Measurements from ENCODE around the gene JCAD. TPM values are rescaled to one million over a fixed set of nuclear protein-coding genes. Genes with fewer than 3 reads are reported as not detected.

Gene JCAD
- total RNA-seq, 1 experiment from 2014 or later, result 40.7 TPM

- ATAC-seq (no peak), DNase-seq (ENCODE audit: low read depth, low spot score) (no peak)
- POLR2A ChIA-PET, result no interaction called here
- intact Hi-C loops (cut with micrococcal nuclease; ENCODE audit: unreplicated experiment) (no loop called here), in situ Hi-C loops (cut with HindIII; ENCODE audit: low pct_unique_long_range_greater_than_20kb, low sequenced_read_pairs) (no loop called here)
- TF ChIP-seq POLR2AphosphoS5 (IDR thresholded peaks at IDR 0.05; ENCODE audit: low read depth, low read length), result no peak
- no peak for TF ChIP-seq REST (IDR thresholded peaks at IDR 0.05; ENCODE audit: insufficient read depth in 1 of 2, low read depth in 2 of 2, low read length in 1 of 2)
- TF ChIP-seq TCF7L2 (IDR thresholded peaks at IDR 0.05; ENCODE audit: low read depth, low read length), result no peak
- TF ChIP-seq, protein P1, sequence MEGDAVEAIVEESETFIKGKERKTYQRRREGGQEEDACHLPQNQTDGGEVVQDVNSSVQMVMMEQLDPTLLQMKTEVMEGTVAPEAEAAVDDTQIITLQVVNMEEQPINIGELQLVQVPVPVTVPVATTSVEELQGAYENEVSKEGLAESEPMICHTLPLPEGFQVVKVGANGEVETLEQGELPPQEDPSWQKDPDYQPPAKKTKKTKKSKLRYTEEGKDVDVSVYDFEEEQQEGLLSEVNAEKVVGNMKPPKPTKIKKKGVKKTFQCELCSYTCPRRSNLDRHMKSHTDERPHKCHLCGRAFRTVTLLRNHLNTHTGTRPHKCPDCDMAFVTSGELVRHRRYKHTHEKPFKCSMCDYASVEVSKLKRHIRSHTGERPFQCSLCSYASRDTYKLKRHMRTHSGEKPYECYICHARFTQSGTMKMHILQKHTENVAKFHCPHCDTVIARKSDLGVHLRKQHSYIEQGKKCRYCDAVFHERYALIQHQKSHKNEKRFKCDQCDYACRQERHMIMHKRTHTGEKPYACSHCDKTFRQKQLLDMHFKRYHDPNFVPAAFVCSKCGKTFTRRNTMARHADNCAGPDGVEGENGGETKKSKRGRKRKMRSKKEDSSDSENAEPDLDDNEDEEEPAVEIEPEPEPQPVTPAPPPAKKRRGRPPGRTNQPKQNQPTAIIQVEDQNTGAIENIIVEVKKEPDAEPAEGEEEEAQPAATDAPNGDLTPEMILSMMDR (IDR thresholded peaks at IDR 0.05), result no peak
- TF ChIP-seq SIN3A (IDR thresholded peaks at IDR 0.05; ENCODE audit: borderline replicate concordance, insufficient read depth, low read depth, low read length), result no peak
- H3K27me3 ChIP-seq (ENCODE audit: control insufficient read depth, insufficient read depth, low read length), result no peaks in the 10 kb centered on the region
- H3K27ac ChIP-seq (ENCODE audit: low read length), result no peak overlapping the region
- no peak overlapping the region for H3K4me3 ChIP-seq (ENCODE audit: low read depth in 2 of 2, low read length in 2 of 2)
- H3K36me3 ChIP-seq (ENCODE audit: control insufficient read depth, insufficient read depth, low read length), result no peaks in the 10 kb centered on the region
- CTCF ChIA-PET, result no interaction called here
- H3K4me1 ChIP-seq (ENCODE audit: control insufficient read depth, insufficient read depth, low read length), result no peaks in the 10 kb centered on the region
- no peaks in the 10 kb centered on the region for H3K9me3 ChIP-seq (ENCODE audit: control insufficient read depth, insufficient read depth, low read depth, low read length)
- BruUV-seq (replicated peaks), result no TSS peak
Observed at GRCh38 chr10:30029872-30030256, 29.5 kb downstream of the JCAD start.

DNA sequence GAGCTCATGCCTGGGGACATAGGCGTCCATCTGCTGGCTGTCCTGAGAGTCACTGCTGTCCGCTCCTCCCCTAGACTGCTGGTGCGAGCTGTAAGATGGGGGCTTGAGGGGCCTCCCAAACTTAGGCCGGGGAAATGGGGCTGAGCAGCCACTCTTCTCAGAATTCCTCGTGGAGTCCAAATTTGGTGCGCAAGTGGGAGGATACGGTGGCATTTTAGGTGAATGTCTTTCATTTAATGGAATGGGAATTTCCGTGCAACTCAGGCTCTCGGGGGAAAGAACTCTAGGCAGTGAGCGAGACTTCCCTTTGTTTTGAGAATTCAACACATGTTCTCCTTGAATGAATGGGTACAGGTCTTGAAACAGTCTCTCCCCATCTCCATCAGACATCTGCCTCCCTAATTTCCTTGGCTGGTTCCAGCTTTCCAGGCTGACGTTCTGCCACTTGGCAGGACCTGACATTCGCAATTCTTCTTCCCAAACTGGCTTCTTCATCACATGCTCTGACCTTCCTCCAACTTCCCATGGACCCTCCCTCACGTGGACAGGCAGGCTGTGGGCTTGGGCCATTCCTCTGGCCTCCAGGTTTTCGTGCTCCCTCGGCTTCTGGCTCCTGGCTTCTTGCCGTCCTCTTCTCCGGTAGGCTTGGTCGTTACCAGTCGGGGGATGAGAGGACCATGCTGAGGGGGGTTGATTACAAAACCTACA is 30.1 kb downstream of the JCAD start:
- ChIA-PET POLR2A (interaction anchor here (1.0 kb wide), 1 partner anchor 14 kb away, joined by 3 read pairs; no protein-coding TSS in a partner anchor), CTCF (no interaction called here)
- TF ChIP-seq, protein P1 (IDR thresholded peaks at IDR 0.05), result no peak
- no peak for TF ChIP-seq SIN3A (IDR thresholded peaks at IDR 0.05; ENCODE audit: borderline replicate concordance, insufficient read depth, low read depth, low read length)
- no peak for TF ChIP-seq REST (IDR thresholded peaks at IDR 0.05; ENCODE audit: insufficient read depth in 1 of 2, low read depth in 2 of 2, low read length in 1 of 2)
- no peak for TF ChIP-seq POLR2AphosphoS5 (IDR thresholded peaks at IDR 0.05; ENCODE audit: low read depth, low read length)
- TF ChIP-seq TCF7L2 (IDR thresholded peaks at IDR 0.05; ENCODE audit: low read depth, low read length), result no peak
- H3K4me1 ChIP-seq (ENCODE audit: control insufficient read depth, insufficient read depth, low read length), result no peaks in the 10 kb centered on the region
- no peak for DNase-seq (ENCODE audit: low read depth, low spot score)
- no peak overlapping the region for H3K4me3 ChIP-seq (ENCODE audit: low read depth in 2 of 2, low read length in 2 of 2)
- H3K9me3 ChIP-seq (ENCODE audit: control insufficient read depth, insufficient read depth, low read depth, low read length), result no peaks in the 10 kb centered on the region
- in situ Hi-C loops (cut with HindIII; ENCODE audit: low pct_unique_long_range_greater_than_20kb, low sequenced_read_pairs), result no loop called here
- no peak overlapping the region for H3K27ac ChIP-seq (ENCODE audit: low read length)
- no peaks in the 10 kb centered on the region for H3K36me3 ChIP-seq (ENCODE audit: control insufficient read depth, insufficient read depth, low read length)
- intact Hi-C loops (cut with micrococcal nuclease; ENCODE audit: unreplicated experiment), result no loop called here
- no peak for ATAC-seq
- no peaks in the 10 kb centered on the region for H3K27me3 ChIP-seq (ENCODE audit: control insufficient read depth, insufficient read depth, low read length)
- no TSS peak for BruUV-seq (replicated peaks)

All from Panc1 (cell line).